ENCODE results near the gene TBC1D22B. TPM values are rescaled to one million over a fixed set of nuclear protein-coding genes. Genes with fewer than 3 reads are reported as not detected.
"Not testable (repeated sequence)": the region's sequence is repeated elsewhere in the genome, so short reads cannot be mapped to it uniquely, and the experiment has no call there.

TBC1D22B gene
- polyA plus RNA-seq, 3 donors: 3.9 to 5.0 (median 4.9) TPM

DNA sequence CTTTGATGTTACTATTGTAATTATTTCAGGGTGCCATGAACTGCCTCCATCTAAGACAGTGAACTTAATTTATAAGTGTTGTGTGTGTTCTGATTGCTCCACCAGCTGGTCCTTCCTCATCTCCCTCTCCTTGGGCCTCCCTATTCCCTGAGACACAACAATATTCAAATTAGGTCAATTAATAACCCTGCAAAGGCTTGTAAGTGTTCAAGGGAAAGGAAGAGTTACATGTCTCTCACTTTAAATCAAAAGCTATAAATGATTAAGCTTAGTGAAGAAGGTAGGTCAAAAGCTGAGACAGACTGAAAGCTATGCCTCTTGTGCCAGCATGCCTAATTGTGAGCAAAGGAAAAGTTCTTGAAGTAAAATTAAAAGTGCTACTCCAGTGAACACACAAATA is 35.9 kb downstream of the TBC1D22B start:
- H3K27ac Mint-ChIP-seq: no peak overlapping the region
- intact Hi-C loops (cut with micrococcal nuclease): no loop called here
- peaks cover 66 to 79% of the 10 kb centered on the region in 2 donors for H3K36me3 ChIP-seq (replicated peaks in 1 of 2; ENCODE audit: control insufficient read depth in 1 of 2, insufficient read depth in 2 of 2, low read length in 2 of 2)

DNA sequence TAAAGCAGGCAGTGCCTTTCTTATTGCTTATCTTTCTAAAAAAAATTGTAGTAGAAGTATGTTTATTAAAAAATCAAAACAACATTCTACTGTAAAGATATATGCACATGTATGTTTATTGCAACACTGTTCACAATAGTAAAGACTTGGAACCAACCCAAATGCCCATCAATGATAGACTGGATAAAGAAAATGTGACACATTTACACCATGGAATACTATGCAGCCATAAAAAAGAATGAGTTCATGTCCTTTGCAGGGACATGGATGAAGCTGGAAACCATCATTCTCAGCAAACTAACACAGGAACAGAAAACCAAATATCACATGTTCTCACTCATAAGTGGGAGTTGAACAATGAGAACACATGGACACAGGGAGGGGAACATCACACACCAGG is 40.1 kb downstream of the TBC1D22B start:
- H4K20me1 ChIP-seq (ENCODE audit: insufficient read depth, low read length); H3K4me3 ChIP-seq (replicated peaks in 1 of 3; ENCODE audit: low read depth in 2 of 3, low read length in 3 of 3); H3K27me3 Mint-ChIP-seq (ENCODE audit: low read depth in 3 of 3); intact Hi-C loops (cut with micrococcal nuclease); H3K27me3 ChIP-seq (ENCODE audit: control insufficient read depth in 2 of 2, insufficient read depth in 2 of 2, low read length in 2 of 2); H3K9ac ChIP-seq (ENCODE audit: insufficient read depth, low read length, poor library complexity, severe bottlenecking); H3K4me3 Mint-ChIP-seq; DNase-seq; H3K9me3 Mint-ChIP-seq; H3K4me1 ChIP-seq (ENCODE audit: control insufficient read depth in 1 of 2, insufficient read depth in 2 of 2, low read length in 2 of 2); H3K4me2 ChIP-seq (replicated peaks; ENCODE audit: extremely low read depth, low read length, poor library complexity, severe bottlenecking); H3K9me3 ChIP-seq (replicated peaks in 1 of 2; ENCODE audit: control insufficient read depth in 1 of 2, insufficient read depth in 1 of 2, low read length in 2 of 2); H3K27ac ChIP-seq (ENCODE audit: low read depth in 1 of 2, low read length in 2 of 2); H3K79me2 ChIP-seq (ENCODE audit: insufficient read depth, low read length); H3K27ac Mint-ChIP-seq; H2AFZ ChIP-seq (ENCODE audit: insufficient read depth, low read depth, low read length, poor library complexity, severe bottlenecking): not testable (repeated sequence)
- H3K36me3 ChIP-seq (replicated peaks in 1 of 2; ENCODE audit: control insufficient read depth in 1 of 2, insufficient read depth in 2 of 2, low read length in 2 of 2): peaks cover 36 to 64% of the 10 kb centered on the region in 2 donors
- Mint-ChIP-seq H3K4me1 (peaks cover 10% of the 10 kb centered on the region), H3K36me3 (peaks cover 46 to 72% of the 10 kb centered on the region in 2 donors)

More for the DNA sequence above, 35.9 kb downstream of the TBC1D22B start:
- no peaks in the 10 kb centered on the region for H3K27me3 ChIP-seq (ENCODE audit: control insufficient read depth in 2 of 2, insufficient read depth in 2 of 2, low read length in 2 of 2)
- H3K27ac ChIP-seq (ENCODE audit: low read depth in 1 of 2, low read length in 2 of 2): no peak overlapping the region
- H3K4me1 ChIP-seq (ENCODE audit: control insufficient read depth in 1 of 2, insufficient read depth in 2 of 2, low read length in 2 of 2): no peaks in the 10 kb centered on the region
- Mint-ChIP-seq H3K4me1 (no peaks in the 10 kb centered on the region), H3K27me3 (ENCODE audit: low read depth in 3 of 3) (no peaks in the 10 kb centered on the region), H3K9me3 (no peaks in the 10 kb centered on the region), H3K4me3 (no peak overlapping the region), H3K36me3 (peaks cover 58 to 75% of the 10 kb centered on the region in 2 donors)
- H3K79me2 ChIP-seq (ENCODE audit: insufficient read depth, low read length): no peaks in the 10 kb centered on the region
- H4K20me1 ChIP-seq (ENCODE audit: insufficient read depth, low read length): no peaks in the 10 kb centered on the region
- no peak overlapping the region for H3K9ac ChIP-seq (ENCODE audit: insufficient read depth, low read length, poor library complexity, severe bottlenecking)
- H3K4me2 ChIP-seq (replicated peaks; ENCODE audit: extremely low read depth, low read length, poor library complexity, severe bottlenecking): no peak overlapping the region
- H3K9me3 ChIP-seq (replicated peaks in 1 of 2; ENCODE audit: control insufficient read depth in 1 of 2, insufficient read depth in 1 of 2, low read length in 2 of 2): no peaks in the 10 kb centered on the region
- H2AFZ ChIP-seq (ENCODE audit: insufficient read depth, low read depth, low read length, poor library complexity, severe bottlenecking): no peak overlapping the region
- no peak overlapping the region for H3K4me3 ChIP-seq (replicated peaks in 1 of 3; ENCODE audit: low read depth in 2 of 3, low read length in 3 of 3)
- DNase-seq: no peak
- TF ChIP-seq, protein P1, sequence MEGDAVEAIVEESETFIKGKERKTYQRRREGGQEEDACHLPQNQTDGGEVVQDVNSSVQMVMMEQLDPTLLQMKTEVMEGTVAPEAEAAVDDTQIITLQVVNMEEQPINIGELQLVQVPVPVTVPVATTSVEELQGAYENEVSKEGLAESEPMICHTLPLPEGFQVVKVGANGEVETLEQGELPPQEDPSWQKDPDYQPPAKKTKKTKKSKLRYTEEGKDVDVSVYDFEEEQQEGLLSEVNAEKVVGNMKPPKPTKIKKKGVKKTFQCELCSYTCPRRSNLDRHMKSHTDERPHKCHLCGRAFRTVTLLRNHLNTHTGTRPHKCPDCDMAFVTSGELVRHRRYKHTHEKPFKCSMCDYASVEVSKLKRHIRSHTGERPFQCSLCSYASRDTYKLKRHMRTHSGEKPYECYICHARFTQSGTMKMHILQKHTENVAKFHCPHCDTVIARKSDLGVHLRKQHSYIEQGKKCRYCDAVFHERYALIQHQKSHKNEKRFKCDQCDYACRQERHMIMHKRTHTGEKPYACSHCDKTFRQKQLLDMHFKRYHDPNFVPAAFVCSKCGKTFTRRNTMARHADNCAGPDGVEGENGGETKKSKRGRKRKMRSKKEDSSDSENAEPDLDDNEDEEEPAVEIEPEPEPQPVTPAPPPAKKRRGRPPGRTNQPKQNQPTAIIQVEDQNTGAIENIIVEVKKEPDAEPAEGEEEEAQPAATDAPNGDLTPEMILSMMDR (IDR thresholded peaks at IDR 0.05): no peak
